ENCODE data around the gene DMKN.

The DMKN gene

GRCh38 chr19:35522745-35523327 lies 9.4 kb upstream of the DMKN start:
- TF ChIP-seq SPI1 (IDR thresholded peaks at IDR 0.05; ENCODE audit: borderline replicate concordance, low read depth): no peak
- no peak for TF ChIP-seq POLR2AphosphoS5 (IDR thresholded peaks at IDR 0.05; ENCODE audit: low read depth)
- no peak for TF ChIP-seq REST (IDR thresholded peaks at IDR 0.05; ENCODE audit: insufficient replicate concordance, low read depth)
- no peak for TF ChIP-seq GABPA (IDR thresholded peaks at IDR 0.05; ENCODE audit: low read depth)
- TF ChIP-seq, protein P1, sequence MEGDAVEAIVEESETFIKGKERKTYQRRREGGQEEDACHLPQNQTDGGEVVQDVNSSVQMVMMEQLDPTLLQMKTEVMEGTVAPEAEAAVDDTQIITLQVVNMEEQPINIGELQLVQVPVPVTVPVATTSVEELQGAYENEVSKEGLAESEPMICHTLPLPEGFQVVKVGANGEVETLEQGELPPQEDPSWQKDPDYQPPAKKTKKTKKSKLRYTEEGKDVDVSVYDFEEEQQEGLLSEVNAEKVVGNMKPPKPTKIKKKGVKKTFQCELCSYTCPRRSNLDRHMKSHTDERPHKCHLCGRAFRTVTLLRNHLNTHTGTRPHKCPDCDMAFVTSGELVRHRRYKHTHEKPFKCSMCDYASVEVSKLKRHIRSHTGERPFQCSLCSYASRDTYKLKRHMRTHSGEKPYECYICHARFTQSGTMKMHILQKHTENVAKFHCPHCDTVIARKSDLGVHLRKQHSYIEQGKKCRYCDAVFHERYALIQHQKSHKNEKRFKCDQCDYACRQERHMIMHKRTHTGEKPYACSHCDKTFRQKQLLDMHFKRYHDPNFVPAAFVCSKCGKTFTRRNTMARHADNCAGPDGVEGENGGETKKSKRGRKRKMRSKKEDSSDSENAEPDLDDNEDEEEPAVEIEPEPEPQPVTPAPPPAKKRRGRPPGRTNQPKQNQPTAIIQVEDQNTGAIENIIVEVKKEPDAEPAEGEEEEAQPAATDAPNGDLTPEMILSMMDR (IDR thresholded peaks at IDR 0.05; ENCODE audit: insufficient read depth, low read length): no peak
- H3K27ac ChIP-seq (replicated peaks): no peak overlapping the region

GRCh38 chr19:35521124-35521743 lies 7.8 kb upstream of the DMKN start:
- no peak overlapping the region for H3K27ac ChIP-seq (replicated peaks)
- TF ChIP-seq GABPA (IDR thresholded peaks at IDR 0.05; ENCODE audit: low read depth): no peak
- TF ChIP-seq SPI1 (IDR thresholded peaks at IDR 0.05; ENCODE audit: borderline replicate concordance, low read depth): no peak
- no peak for TF ChIP-seq POLR2AphosphoS5 (IDR thresholded peaks at IDR 0.05; ENCODE audit: low read depth)
- TF ChIP-seq REST (IDR thresholded peaks at IDR 0.05; ENCODE audit: insufficient replicate concordance, low read depth): no peak
- TF ChIP-seq, protein P1 (IDR thresholded peaks at IDR 0.05; ENCODE audit: insufficient read depth, low read length): no peak
- no peak overlapping the region for H3K4me3 ChIP-seq (replicated peaks; ENCODE audit: insufficient read depth, low read length)
- peaks cover 2% of the 10 kb centered on the region for H3K27me3 ChIP-seq (ENCODE audit: insufficient read depth, poor library complexity, severe bottlenecking)
- no peak for DNase-seq (ENCODE audit: low read depth in 1 of 2, low spot score in 1 of 2)

More at GRCh38 chr19:35522745-35523327, 9.4 kb upstream of the DMKN start:
- Histone ChIP-seq H3K4me3 (replicated peaks; ENCODE audit: insufficient read depth, low read length) (no peak overlapping the region), H3K27me3 (ENCODE audit: insufficient read depth, poor library complexity, severe bottlenecking) (peaks cover 2% of the 10 kb centered on the region)
- DNase-seq (ENCODE audit: low read depth in 1 of 2, low spot score in 1 of 2): no peak

DNA sequence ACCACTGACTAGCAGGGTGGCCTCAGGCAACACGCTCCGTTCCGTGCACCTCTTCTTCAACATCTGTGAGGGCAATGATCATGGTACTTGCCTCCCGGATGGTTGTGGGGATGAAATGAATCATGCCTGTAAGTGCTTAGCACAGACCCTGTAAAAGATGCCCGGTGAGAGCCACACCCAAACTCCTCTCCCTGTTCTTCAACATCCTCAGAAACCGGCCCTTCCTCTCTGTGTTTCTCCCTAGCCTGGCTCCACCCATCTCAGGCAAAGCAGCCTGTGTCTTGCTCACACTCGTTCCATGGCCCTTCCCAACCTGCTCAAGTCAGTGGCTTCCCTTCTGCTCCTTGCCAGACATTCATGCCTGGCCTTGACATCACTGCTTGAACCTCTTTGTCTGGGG lies 5.8 kb upstream of the DMKN start:
- TF ChIP-seq, protein P1 (IDR thresholded peaks at IDR 0.05; ENCODE audit: insufficient read depth, low read length): no peak
- TF ChIP-seq REST (IDR thresholded peaks at IDR 0.05; ENCODE audit: insufficient replicate concordance, low read depth) (no peak), GABPA (IDR thresholded peaks at IDR 0.05; ENCODE audit: low read depth) (no peak), POLR2AphosphoS5 (IDR thresholded peaks at IDR 0.05; ENCODE audit: low read depth) (no peak), SPI1 (IDR thresholded peaks at IDR 0.05; ENCODE audit: borderline replicate concordance, low read depth) (no peak)
- no peak overlapping the region for H3K27ac ChIP-seq (replicated peaks)
- no peak for DNase-seq (ENCODE audit: low read depth in 1 of 2, low spot score in 1 of 2)
- H3K4me3 ChIP-seq (replicated peaks; ENCODE audit: insufficient read depth, low read length): no peak overlapping the region
- H3K27me3 ChIP-seq (ENCODE audit: insufficient read depth, poor library complexity, severe bottlenecking): peaks cover 2% of the 10 kb centered on the region

All from HL-60 (cell line).